ENCODE measurements around the gene FBXW9.

DNA sequence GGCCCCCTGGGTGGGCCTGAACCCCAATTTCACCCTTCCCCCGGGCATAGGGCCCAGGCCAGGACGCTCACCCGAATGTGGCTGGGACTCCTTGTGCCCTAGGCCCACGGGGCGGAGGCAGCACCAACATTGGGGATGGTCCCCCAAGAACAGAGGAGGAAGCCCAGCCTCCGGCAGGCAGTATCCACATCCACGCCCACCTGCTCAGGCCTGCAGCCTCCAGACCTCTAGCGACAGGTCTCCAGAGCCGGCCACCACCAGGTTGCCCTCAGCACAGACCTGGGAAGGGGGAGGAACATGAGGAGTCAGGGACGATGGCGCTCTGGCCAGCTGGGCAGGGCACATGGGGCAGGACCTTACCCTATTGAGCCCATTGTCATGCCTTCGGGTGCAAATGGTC is 7.4 kb downstream of the FBXW9 start:
- TF ChIP-seq, protein P1, sequence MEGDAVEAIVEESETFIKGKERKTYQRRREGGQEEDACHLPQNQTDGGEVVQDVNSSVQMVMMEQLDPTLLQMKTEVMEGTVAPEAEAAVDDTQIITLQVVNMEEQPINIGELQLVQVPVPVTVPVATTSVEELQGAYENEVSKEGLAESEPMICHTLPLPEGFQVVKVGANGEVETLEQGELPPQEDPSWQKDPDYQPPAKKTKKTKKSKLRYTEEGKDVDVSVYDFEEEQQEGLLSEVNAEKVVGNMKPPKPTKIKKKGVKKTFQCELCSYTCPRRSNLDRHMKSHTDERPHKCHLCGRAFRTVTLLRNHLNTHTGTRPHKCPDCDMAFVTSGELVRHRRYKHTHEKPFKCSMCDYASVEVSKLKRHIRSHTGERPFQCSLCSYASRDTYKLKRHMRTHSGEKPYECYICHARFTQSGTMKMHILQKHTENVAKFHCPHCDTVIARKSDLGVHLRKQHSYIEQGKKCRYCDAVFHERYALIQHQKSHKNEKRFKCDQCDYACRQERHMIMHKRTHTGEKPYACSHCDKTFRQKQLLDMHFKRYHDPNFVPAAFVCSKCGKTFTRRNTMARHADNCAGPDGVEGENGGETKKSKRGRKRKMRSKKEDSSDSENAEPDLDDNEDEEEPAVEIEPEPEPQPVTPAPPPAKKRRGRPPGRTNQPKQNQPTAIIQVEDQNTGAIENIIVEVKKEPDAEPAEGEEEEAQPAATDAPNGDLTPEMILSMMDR (IDR thresholded peaks at IDR 0.05), result no peak
- TF ChIP-seq POLR2A (IDR thresholded peaks at IDR 0.05), result no peak

Measured in thyroid gland (tissue), 4 donors.